Measurements from ENCODE around the gene SPANXN4. TPM values are rescaled to one million over a fixed set of nuclear protein-coding genes. Genes with fewer than 3 reads are reported as not detected.

Gene SPANXN4
- total RNA-seq, 1 donor from 2014 or later = not detected

- peaks cover 1% of the 10 kb centered on the region for H3K36me3 Mint-ChIP-seq
- H3K4me3 Mint-ChIP-seq = no peak overlapping the region
- Histone ChIP-seq H3K4me2 (no peak overlapping the region), H3K4me1 (no peaks in the 10 kb centered on the region), H4K20me1 (ENCODE audit: low read depth) (no peaks in the 10 kb centered on the region), H3K27ac (no peak overlapping the region), H3K9ac (no peak overlapping the region), H3F3A (ENCODE audit: low read depth) (no peaks in the 10 kb centered on the region), H3K4me3 (no peak overlapping the region), H3K36me3 (no peaks in the 10 kb centered on the region), H3K79me2 (ENCODE audit: low read depth) (no peaks in the 10 kb centered on the region), H3K27me3 (no peaks in the 10 kb centered on the region), H3K9me3 (ENCODE audit: low read depth) (peaks cover 8% of the 10 kb centered on the region), H2AFZ (replicated peaks) (no peak overlapping the region)
- H3K27ac Mint-ChIP-seq = no peak overlapping the region
- H3K27me3 Mint-ChIP-seq (ENCODE audit: insufficient read depth, low read depth) = peaks cover 3% of the 10 kb centered on the region
- H3K9me3 Mint-ChIP-seq = peaks cover 20% of the 10 kb centered on the region
- no peaks in the 10 kb centered on the region for H3K4me1 Mint-ChIP-seq
- no peak for TF ChIP-seq EZH2 (IDR thresholded peaks at IDR 0.05)
- TF ChIP-seq CTCF (IDR thresholded peaks at IDR 0.05) = no peak
- TF ChIP-seq EZH2phosphoT487 (IDR thresholded peaks at IDR 0.05) = no peak
- no peak for DNase-seq (ENCODE audit: low spot score)
Observed at GRCh38 chrX:143082537-143082936, 56.8 kb downstream of the SPANXN4 start.

Measured in neural progenitor cell (in vitro differentiated cells).